Endothelial cell of umbilical vein (primary cell): Measurements from ENCODE around the gene NAV3. TPM values are rescaled to one million over a fixed set of nuclear protein-coding genes. Genes with fewer than 3 reads are reported as not detected.

Experiments
- BruUV-seq: library from RNA; stranded (reverse); fragments of 400-500 nt; replicated peaks from 2 replicates; lab custom pipeline; 2021; lab: Mats Ljungman, UMichigan
- CTCF ChIA-PET: fragments of 300-600, 350-600 bp; sonication (Branson Sonifier 250); formaldehyde crosslinking; loops from one replicate; lab custom pipeline; 2021; ENCODE audit warnings: antibody characterized with exemption, inconsistent platforms; lab: Charles Lee
- POLR2A ChIA-PET: fragments of 300-600, 350-600 bp; sonication (Branson Sonifier 250); formaldehyde crosslinking; loops from one replicate; lab custom pipeline; 2021; ENCODE audit warnings: antibody characterized with exemption, inconsistent platforms; lab: Charles Lee
- DNase-seq: peaks from one replicate; pipeline ENCODE4 v3.0.0-alpha.2; 2011; ENCODE audit warnings: low read depth, low spot score
- FAIRE-seq: peaks from 2 replicates; lab custom pipeline; 2011; peaks lifted over from hg19 to GRCh38; lab: Jason Lieb, UNC
- H2AFZ ChIP-seq: 2 replicates; pipeline ENCODE4 v1.6.0; 2012; ENCODE audit warnings: low read depth, low read length, control low read depth, inconsistent platforms
- H3K27ac ChIP-seq: 2 replicates; pipeline ENCODE4 v1.5.1; 2011; ENCODE audit warnings: low read depth, mild to moderate bottlenecking, control low read depth, low read length, moderate library complexity; ENCODE audit not compliant: insufficient read depth
- H3K27me3 ChIP-seq, 2 experiments: 2 replicates each; pipeline versions ENCODE4 v1.6.0 to v1.6.1; 2011; ENCODE audit warnings: low read length in 2 of 2, mixed read lengths in 1 of 2; ENCODE audit not compliant: control insufficient read depth in 2 of 2, insufficient read depth in 2 of 2
- H3K36me3 ChIP-seq, 2 experiments: 2 replicates in 1 of 2; 3 replicates in 1 of 2; pipeline ENCODE4 v1.5.1; 2011; ENCODE audit warnings: low read length in 2 of 2, mild to moderate bottlenecking in 1 of 2, moderate library complexity in 1 of 2; ENCODE audit not compliant: control insufficient read depth in 2 of 2, insufficient read depth in 2 of 2; ENCODE audit errors: extremely low read depth in 1 of 2
- H3K4me1 ChIP-seq: 3 replicates; pipeline ENCODE4 v1.5.1; 2011; ENCODE audit warnings: mild to moderate bottlenecking, low read length; ENCODE audit not compliant: control insufficient read depth, insufficient read depth; ENCODE audit errors: extremely low read depth
- H3K4me2 ChIP-seq: 2 replicates; pipeline ENCODE4 v1.6.1; 2011; ENCODE audit warnings: low read length, control low read depth, mixed read lengths; ENCODE audit not compliant: insufficient read depth
- H3K4me3 ChIP-seq, 3 experiments: fragments of 200-600 bp in 1 of 3; sonication (generic), shearing (Covaris generic) in 1 of 3; replicated peaks in 1 of 3; 2 replicates each; pipeline ENCODE4 v1.5.1; 2011 to 2016; ENCODE audit warnings: control low read depth in 3 of 3, low read length in 3 of 3, mild to moderate bottlenecking in 2 of 3, inconsistent platforms in 1 of 3, low read depth in 1 of 3, moderate library complexity in 1 of 3; ENCODE audit not compliant: insufficient read depth in 1 of 3
- H3K79me2 ChIP-seq: 2 replicates; pipeline ENCODE4 v1.6.0; 2012; ENCODE audit warnings: low read length, inconsistent platforms; ENCODE audit not compliant: control insufficient read depth, insufficient read depth
- H3K9ac ChIP-seq: replicated peaks from 2 replicates; pipeline ENCODE3; 2011; ENCODE audit warnings: low read length, control low read depth; ENCODE audit not compliant: insufficient read depth; ENCODE audit errors: extremely low read depth
- H3K9me1 ChIP-seq: replicated peaks from 3 replicates; pipeline ENCODE4 v1.6.0; 2011; ENCODE audit warnings: mild to moderate bottlenecking, low read length; ENCODE audit not compliant: control insufficient read depth, insufficient read depth; ENCODE audit errors: extremely low read depth
- H3K9me3 ChIP-seq: replicated peaks from 2 replicates; pipeline ENCODE4 v1.5.1; 2012; ENCODE audit warnings: low read length, inconsistent platforms; ENCODE audit not compliant: control insufficient read depth, insufficient read depth
- H4K20me1 ChIP-seq: replicated peaks from 2 replicates; pipeline ENCODE3; 2011; ENCODE audit warnings: mild to moderate bottlenecking, low read length; ENCODE audit not compliant: control insufficient read depth, insufficient read depth; ENCODE audit errors: extremely low read depth
- CTCF ChIP-seq, 2 donors: IDR thresholded peaks; 1 replicate in 1 of 2; 2 replicates in 1 of 2; pipeline ENCODE4 v1.5.1; 2011; ENCODE audit warnings: low read length in 2 of 2, mild to moderate bottlenecking in 2 of 2, moderate library complexity in 2 of 2, control low read depth in 1 of 2, inconsistent platforms in 1 of 2, low read depth in 1 of 2; ENCODE audit not compliant: insufficient read depth in 1 of 2; ENCODE audit errors: extremely low read depth in 1 of 2
- EZH2 ChIP-seq: IDR thresholded peaks from 2 replicates; pipeline ENCODE4 v1.6.1; 2012; ENCODE audit warnings: borderline replicate concordance, low read depth, mild to moderate bottlenecking, moderate library complexity, low read length, inconsistent platforms; ENCODE audit not compliant: severe bottlenecking
- FOS ChIP-seq: IDR thresholded peaks from 2 replicates; pipeline ENCODE4 v1.6.1; 2011; ENCODE audit warnings: mild to moderate bottlenecking, low read length, moderate library complexity, borderline replicate concordance; ENCODE audit not compliant: insufficient read depth
- GATA2 ChIP-seq: IDR thresholded peaks from 2 replicates; pipeline ENCODE4 v1.7.0; 2011; ENCODE audit warnings: low read depth, mild to moderate bottlenecking, moderate library complexity, mixed read lengths, low read length; ENCODE audit not compliant: insufficient read length, insufficient read depth
- JUN ChIP-seq: IDR thresholded peaks from 2 replicates; pipeline ENCODE4 v1.6.1; 2011; ENCODE audit warnings: borderline replicate concordance, low read depth; ENCODE audit not compliant: insufficient read length, insufficient read depth
- MYC ChIP-seq: IDR thresholded peaks from one replicate; pipeline ENCODE4 v1.6.1; 2011; ENCODE audit warnings: mild to moderate bottlenecking, low read depth, low read length
- POLR2A ChIP-seq: IDR thresholded peaks from 2 replicates; pipeline ENCODE4 v1.6.1; 2012; ENCODE audit warnings: low read depth, mild to moderate bottlenecking, control low read depth, low read length
- POLR2AphosphoS5 ChIP-seq: IDR thresholded peaks from 2 replicates; pipeline ENCODE4 v1.6.1; 2012; ENCODE audit warnings: low read depth, mild to moderate bottlenecking, control low read depth, low read length, moderate library complexity; ENCODE audit not compliant: insufficient read depth
- dilution Hi-C: fragments of 300-500 bp; cut with MboI; formaldehyde crosslinking; loops from one replicate; pipeline ENCODE4 v1.15.0; 2019; ENCODE audit warnings: low sequenced_read_pairs; ENCODE audit not compliant: extremely low pct_ligation_motif_present
- intact Hi-C: fragments of 100-400 bp; cut with micrococcal nuclease; formaldehyde crosslinking; loops from one replicate; pipeline ENCODE4 v1.10.0; 2022
- polyA plus RNA-seq, 4 experiments: library from polyadenylated mRNA; depleted of rRNA in 3 of 4; stranded (reverse) in 3 of 4; unstranded in 1 of 4; fragments of >200 nt; gene quantifications; 2 replicates each; pipeline versions ENCODE4 v1.2.1 to v1.2.3, GENCODE V29; 2011 to 2012; ENCODE audit warnings: missing spikeins in 1 of 4
- total RNA-seq: library from RNA; stranded (reverse); gene quantifications from 2 replicates; pipeline ENCODE4 v1.2.3, GENCODE V29; 2021
- TF ChIP-seq, protein P1 (sequence below): IDR thresholded peaks from 2 replicates; pipeline ENCODE4 v1.6.1; 2011; ENCODE audit not compliant: insufficient read depth, insufficient read length

The NAV3 gene
- total and polyA plus RNA-seq, 2 donors (not counting 3 experiments of a cell fraction or from before 2014, with no cell fraction given), result 6.7 to 40.1 TPM

GRCh38 chr12:77993658-77994057 lies 163.0 kb downstream of the NAV3 start:
- POLR2A ChIA-PET, result no interaction called here
- CTCF ChIA-PET, result interaction anchor here (1.6 to 1.7 kb wide), 2 partner anchors 11 to 19 kb away, joined by 4 to 8 read pairs; no protein-coding TSS in a partner anchor
- no peak for DNase-seq
- no peak overlapping the region for H3K4me3 ChIP-seq
- H3K9me3 ChIP-seq, result peaks cover 4% of the 10 kb centered on the region
- H3K27ac ChIP-seq, result no peak overlapping the region
- H3K79me2 ChIP-seq, result peaks cover 38% of the 10 kb centered on the region
- no peak for TF ChIP-seq POLR2A
- no peak for TF ChIP-seq POLR2AphosphoS5
- TF ChIP-seq MYC, result no peak
- no peak for TF ChIP-seq CTCF (IDR thresholded peaks at IDR 0.05; ENCODE audit: extremely low read depth in 1 of 2, insufficient read depth in 1 of 2, low read depth in 1 of 2, low read length in 2 of 2)
- no peak for TF ChIP-seq EZH2
- TF ChIP-seq FOS, result no peak
- no peak for TF ChIP-seq JUN
- TF ChIP-seq, protein P1, sequence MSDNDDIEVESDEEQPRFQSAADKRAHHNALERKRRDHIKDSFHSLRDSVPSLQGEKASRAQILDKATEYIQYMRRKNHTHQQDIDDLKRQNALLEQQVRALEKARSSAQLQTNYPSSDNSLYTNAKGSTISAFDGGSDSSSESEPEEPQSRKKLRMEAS, result no peak
- TF ChIP-seq GATA2, result no peak
- H3K36me3 ChIP-seq, result peaks cover 0 to 3% of the 10 kb centered on the region in 2 experiments
- no peak overlapping the region for H3K4me2 ChIP-seq
- no peak for FAIRE-seq
- dilution Hi-C loops (no loop called here), intact Hi-C loops (no loop called here)
- no peaks in the 10 kb centered on the region for H4K20me1 ChIP-seq
- no peaks in the 10 kb centered on the region for H3K9me1 ChIP-seq
- H3K4me1 ChIP-seq, result no peaks in the 10 kb centered on the region
- no peaks in the 10 kb centered on the region for H3K27me3 ChIP-seq
- no TSS peak for BruUV-seq
- no peak overlapping the region for H2AFZ ChIP-seq
- H3K9ac ChIP-seq, result no peak overlapping the region
